ENCODE measurements around the gene ZHX3. TPM values are rescaled to one million over a fixed set of nuclear protein-coding genes. Genes with fewer than 3 reads are reported as not detected.

The ZHX3 gene
- total and polyA plus RNA-seq, 10 of the 15 experiments (the other 5 are each of a cell fraction or from before 2014, with no cell fraction given), result 1.3 to 14.0 (median 5.0) TPM

DNA sequence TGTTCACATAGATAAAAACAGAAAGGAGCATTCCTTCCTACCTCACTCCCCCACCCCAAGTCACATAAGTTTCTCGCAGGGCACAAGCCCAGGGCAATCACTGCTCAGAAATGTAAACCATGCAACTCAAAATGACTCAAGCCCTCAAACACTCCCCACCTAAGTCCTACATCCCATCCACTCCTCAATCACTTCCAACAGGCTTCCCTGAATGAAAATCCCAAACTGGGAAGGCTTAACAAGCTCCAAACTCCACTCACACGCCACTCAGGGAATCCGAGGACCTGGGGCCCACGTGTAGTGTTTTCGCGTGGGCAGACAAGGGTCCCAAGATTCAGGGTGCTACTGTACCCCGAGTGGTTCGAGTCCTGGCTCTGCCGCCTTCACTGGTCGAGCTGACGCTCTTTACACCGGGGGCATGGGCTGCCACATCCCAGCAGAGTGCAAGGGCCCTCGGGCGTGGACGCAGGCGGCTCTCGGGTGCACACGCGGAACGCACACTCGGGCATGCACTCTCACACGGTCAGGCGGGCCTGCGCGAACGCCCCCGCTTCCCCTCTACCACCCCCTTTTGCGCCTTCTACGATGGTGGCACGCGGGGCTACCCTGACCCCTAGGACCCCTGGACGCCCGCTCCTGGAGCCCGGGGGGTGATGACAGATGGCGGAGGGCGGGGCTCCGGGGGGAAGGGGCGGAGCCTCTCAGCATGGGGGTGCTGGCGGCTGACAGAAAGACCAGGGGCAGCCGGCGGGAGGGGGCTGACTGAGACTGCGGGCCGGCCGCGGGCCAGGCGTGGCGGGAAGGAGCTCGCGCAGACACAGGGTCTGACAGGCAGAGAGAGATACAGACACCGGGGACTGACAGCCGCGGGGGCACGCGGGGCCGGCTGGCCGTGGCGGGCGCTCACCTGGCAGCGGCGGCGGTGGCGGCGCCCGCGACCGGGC, 657 bp downstream of the ZHX3 start (continued):
- TF ChIP-seq, protein P1, sequence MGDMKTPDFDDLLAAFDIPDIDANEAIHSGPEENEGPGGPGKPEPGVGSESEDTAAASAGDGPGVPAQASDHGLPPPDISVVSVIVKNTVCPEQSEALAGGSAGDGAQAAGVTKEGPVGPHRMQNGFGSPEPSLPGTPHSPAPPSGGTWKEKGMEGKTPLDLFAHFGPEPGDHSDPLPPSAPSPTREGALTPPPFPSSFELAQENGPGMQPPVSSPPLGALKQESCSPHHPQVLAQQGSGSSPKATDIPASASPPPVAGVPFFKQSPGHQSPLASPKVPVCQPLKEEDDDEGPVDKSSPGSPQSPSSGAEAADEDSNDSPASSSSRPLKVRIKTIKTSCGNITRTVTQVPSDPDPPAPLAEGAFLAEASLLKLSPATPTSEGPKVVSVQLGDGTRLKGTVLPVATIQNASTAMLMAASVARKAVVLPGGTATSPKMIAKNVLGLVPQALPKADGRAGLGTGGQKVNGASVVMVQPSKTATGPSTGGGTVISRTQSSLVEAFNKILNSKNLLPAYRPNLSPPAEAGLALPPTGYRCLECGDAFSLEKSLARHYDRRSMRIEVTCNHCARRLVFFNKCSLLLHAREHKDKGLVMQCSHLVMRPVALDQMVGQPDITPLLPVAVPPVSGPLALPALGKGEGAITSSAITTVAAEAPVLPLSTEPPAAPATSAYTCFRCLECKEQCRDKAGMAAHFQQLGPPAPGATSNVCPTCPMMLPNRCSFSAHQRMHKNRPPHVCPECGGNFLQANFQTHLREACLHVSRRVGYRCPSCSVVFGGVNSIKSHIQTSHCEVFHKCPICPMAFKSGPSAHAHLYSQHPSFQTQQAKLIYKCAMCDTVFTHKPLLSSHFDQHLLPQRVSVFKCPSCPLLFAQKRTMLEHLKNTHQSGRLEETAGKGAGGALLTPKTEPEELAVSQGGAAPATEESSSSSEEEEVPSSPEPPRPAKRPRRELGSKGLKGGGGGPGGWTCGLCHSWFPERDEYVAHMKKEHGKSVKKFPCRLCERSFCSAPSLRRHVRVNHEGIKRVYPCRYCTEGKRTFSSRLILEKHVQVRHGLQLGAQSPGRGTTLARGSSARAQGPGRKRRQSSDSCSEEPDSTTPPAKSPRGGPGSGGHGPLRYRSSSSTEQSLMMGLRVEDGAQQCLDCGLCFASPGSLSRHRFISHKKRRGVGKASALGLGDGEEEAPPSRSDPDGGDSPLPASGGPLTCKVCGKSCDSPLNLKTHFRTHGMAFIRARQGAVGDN (IDR thresholded peaks at IDR 0.05), result peak; percentile 37; the same call in 1 of the 2 replicates
- TF ChIP-seq CREB1 (IDR thresholded peaks at IDR 0.05; ENCODE audit: low read depth) (no peak), RCOR1 (conservative IDR thresholded peaks at IDR 0.05; ENCODE audit: low read depth, low read length) (no peak), MYB (IDR thresholded peaks at IDR 0.05; ENCODE audit: borderline replicate concordance, low read depth, low read length) (no peak), POU2F2 (IDR thresholded peaks at IDR 0.05; ENCODE audit: borderline replicate concordance, low read depth, low read length) (no peak), ZNF207 (IDR thresholded peaks at IDR 0.05; ENCODE audit: borderline replicate concordance) (no peak), HCFC1 (IDR thresholded peaks at IDR 0.05; ENCODE audit: low read length) (no peak), ZNF217 (IDR thresholded peaks at IDR 0.05) (peak; percentile 36; the same call in 1 of the 2 replicates), FOXK2 (IDR thresholded peaks at IDR 0.05) (no peak), POLR2AphosphoS5 (IDR thresholded peaks at IDR 0.05; ENCODE audit: low read length) (no peak), CBX3 (IDR thresholded peaks at IDR 0.05; ENCODE audit: borderline replicate concordance, low read depth) (no peak), NR2F1 (conservative IDR thresholded peaks at IDR 0.05) (peak; percentile 90), POLR2AphosphoS2 (IDR thresholded peaks at IDR 0.05; ENCODE audit: low read depth, low read length) (no peak), PAX8 (IDR thresholded peaks at IDR 0.05) (no peak), SMAD1 (IDR thresholded peaks at IDR 0.05; ENCODE audit: low read depth, partially characterized antibody) (no peak), HDGF (IDR thresholded peaks at IDR 0.05) (no peak), HDAC6 (IDR thresholded peaks at IDR 0.05; ENCODE audit: unreplicated experiment) (no peak), ATF7 (IDR thresholded peaks at IDR 0.05; ENCODE audit: low read depth) (no peak), HDAC2 (IDR thresholded peaks at IDR 0.05) (no peak), ZSCAN29 (IDR thresholded peaks at IDR 0.05) (no peak), RAD21 (IDR thresholded peaks at IDR 0.05; ENCODE audit: insufficient read depth, low read depth, low read length) (no peak), ZNF274 (IDR thresholded peaks at IDR 0.05; ENCODE audit: insufficient read depth, insufficient read length) (no peak), BHLHE40 (IDR thresholded peaks at IDR 0.05; ENCODE audit: borderline replicate concordance in 1 of 2, low read depth in 2 of 2, low read length in 1 of 2) (peak; percentile 29 to 52; a peak in 2 of 4 replicates), NFYA (IDR thresholded peaks at IDR 0.05; ENCODE audit: borderline replicate concordance, low read depth, low read length) (no peak)
- TF ChIP-seq, protein P2, sequence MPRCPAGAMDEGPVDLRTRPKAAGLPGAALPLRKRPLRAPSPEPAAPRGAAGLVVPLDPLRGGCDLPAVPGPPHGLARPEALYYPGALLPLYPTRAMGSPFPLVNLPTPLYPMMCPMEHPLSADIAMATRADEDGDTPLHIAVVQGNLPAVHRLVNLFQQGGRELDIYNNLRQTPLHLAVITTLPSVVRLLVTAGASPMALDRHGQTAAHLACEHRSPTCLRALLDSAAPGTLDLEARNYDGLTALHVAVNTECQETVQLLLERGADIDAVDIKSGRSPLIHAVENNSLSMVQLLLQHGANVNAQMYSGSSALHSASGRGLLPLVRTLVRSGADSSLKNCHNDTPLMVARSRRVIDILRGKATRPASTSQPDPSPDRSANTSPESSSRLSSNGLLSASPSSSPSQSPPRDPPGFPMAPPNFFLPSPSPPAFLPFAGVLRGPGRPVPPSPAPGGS (IDR thresholded peaks at IDR 0.05; ENCODE audit: borderline replicate concordance, insufficient read depth, low read depth, low read length, poor library complexity, severe bottlenecking), result no peak
- TF ChIP-seq, protein P3, sequence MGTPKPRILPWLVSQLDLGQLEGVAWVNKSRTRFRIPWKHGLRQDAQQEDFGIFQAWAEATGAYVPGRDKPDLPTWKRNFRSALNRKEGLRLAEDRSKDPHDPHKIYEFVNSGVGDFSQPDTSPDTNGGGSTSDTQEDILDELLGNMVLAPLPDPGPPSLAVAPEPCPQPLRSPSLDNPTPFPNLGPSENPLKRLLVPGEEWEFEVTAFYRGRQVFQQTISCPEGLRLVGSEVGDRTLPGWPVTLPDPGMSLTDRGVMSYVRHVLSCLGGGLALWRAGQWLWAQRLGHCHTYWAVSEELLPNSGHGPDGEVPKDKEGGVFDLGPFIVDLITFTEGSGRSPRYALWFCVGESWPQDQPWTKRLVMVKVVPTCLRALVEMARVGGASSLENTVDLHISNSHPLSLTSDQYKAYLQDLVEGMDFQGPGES (IDR thresholded peaks at IDR 0.05), result no peak
